Calu3 (cell line): Measurements from ENCODE around the gene OR2A14. TPM values are rescaled to one million over a fixed set of nuclear protein-coding genes. Genes with fewer than 3 reads are reported as not detected.

Experiments
- BruUV-seq: library from RNA; stranded (reverse); fragments of 400-500 nt; replicated peaks from 2 replicates; lab custom pipeline; 2021; lab: Mats Ljungman, UMichigan
- CTCF ChIA-PET: fragments of 300-600 bp; sonication (Branson Sonifier 250); formaldehyde crosslinking; loops from one replicate; lab custom pipeline; 2022; ENCODE audit warnings: antibody characterized with exemption; lab: Charles Lee
- DNase-seq: peaks from one replicate; pipeline ENCODE4 v3.0.0; 2022
- H3K27ac Mint-ChIP-seq: one replicate; pipeline ENCODE4 v1.8.0; 2022; ENCODE audit warnings: mixed read lengths; ENCODE audit not compliant: unreplicated experiment
- H3K27me3 Mint-ChIP-seq: one replicate; pipeline ENCODE4 v1.8.0; 2022; ENCODE audit warnings: mixed read lengths; ENCODE audit not compliant: unreplicated experiment
- H3K36me3 Mint-ChIP-seq: one replicate; pipeline ENCODE4 v1.8.0; 2022; ENCODE audit warnings: mild to moderate bottlenecking, moderate library complexity, mixed read lengths; ENCODE audit not compliant: insufficient read depth, unreplicated experiment
- H3K4me1 Mint-ChIP-seq: one replicate; pipeline ENCODE4 v1.8.0; 2022; ENCODE audit warnings: mild to moderate bottlenecking, low read depth, mixed read lengths; ENCODE audit not compliant: unreplicated experiment
- H3K4me3 Mint-ChIP-seq: one replicate; pipeline ENCODE4 v1.8.0; 2022; ENCODE audit warnings: mild to moderate bottlenecking, low read depth, moderate library complexity, mixed read lengths; ENCODE audit not compliant: unreplicated experiment
- H3K9me3 Mint-ChIP-seq: one replicate; pipeline ENCODE4 v1.8.0; 2022; ENCODE audit warnings: low read depth, mixed read lengths; ENCODE audit not compliant: unreplicated experiment
- CTCF ChIP-seq: fragments of 200-600 bp; IDR thresholded peaks from one replicate; pipeline ENCODE4 v1.8.0; 2022; ENCODE audit warnings: antibody characterized with exemption; ENCODE audit not compliant: unreplicated experiment
- intact Hi-C: fragments of 100-400 bp; cut with micrococcal nuclease; formaldehyde crosslinking; loops from one replicate; pipeline ENCODE4 v1.10.0; 2022; ENCODE audit not compliant: unreplicated experiment
- total RNA-seq: library from RNA; stranded (reverse); gene quantifications from 2 replicates; pipeline ENCODE4 v1.2.3, GENCODE V29; 2022

Gene OR2A14
- total RNA-seq, 1 experiment from 2014 or later = not detected

GRCh38 chr7:144132262-144132661, 9.3 kb downstream of the OR2A14 start:
- Mint-ChIP-seq H3K4me3 (no peak overlapping the region), H3K36me3 (no peaks in the 10 kb centered on the region), H3K27ac (no peak overlapping the region), H3K4me1 (no peaks in the 10 kb centered on the region), H3K9me3 (no peaks in the 10 kb centered on the region), H3K27me3 (no peaks in the 10 kb centered on the region)
- CTCF ChIA-PET = no interaction called here
- intact Hi-C loops = no loop called here
- TF ChIP-seq CTCF = no peak
- BruUV-seq = no TSS peak
- DNase-seq = no peak

GRCh38 chr7:144133307-144133706, 10.3 kb downstream of the OR2A14 start:
- Mint-ChIP-seq H3K9me3 (no peaks in the 10 kb centered on the region), H3K27me3 (no peaks in the 10 kb centered on the region), H3K36me3 (no peaks in the 10 kb centered on the region), H3K4me1 (no peaks in the 10 kb centered on the region), H3K27ac (no peak overlapping the region), H3K4me3 (no peak overlapping the region)
- CTCF ChIA-PET = no interaction called here
- no peak for TF ChIP-seq CTCF
- BruUV-seq = no TSS peak
- intact Hi-C loops = no loop called here
- no peak for DNase-seq

GRCh38 chr7:144134116-144134515, 11.1 kb downstream of the OR2A14 start:
- Mint-ChIP-seq H3K27me3 (no peaks in the 10 kb centered on the region), H3K4me3 (no peak overlapping the region), H3K4me1 (no peaks in the 10 kb centered on the region), H3K36me3 (no peaks in the 10 kb centered on the region), H3K27ac (no peak overlapping the region), H3K9me3 (no peaks in the 10 kb centered on the region)
- CTCF ChIA-PET = no interaction called here
- intact Hi-C loops = no loop called here
- BruUV-seq = no TSS peak
- no peak for TF ChIP-seq CTCF
- no peak for DNase-seq

GRCh38 chr7:144137501-144137900, 14.5 kb downstream of the OR2A14 start:
- Mint-ChIP-seq H3K27me3 (no peaks in the 10 kb centered on the region), H3K4me3 (no peak overlapping the region), H3K9me3 (peaks cover 2% of the 10 kb centered on the region), H3K36me3 (no peaks in the 10 kb centered on the region), H3K4me1 (no peaks in the 10 kb centered on the region), H3K27ac (no peak overlapping the region)
- DNase-seq = no peak
- CTCF ChIA-PET = no interaction called here
- no peak for TF ChIP-seq CTCF
- BruUV-seq = no TSS peak
- intact Hi-C loops = no loop called here

GRCh38 chr7:144142187-144142586, 19.2 kb downstream of the OR2A14 start:
- TF ChIP-seq CTCF = no peak
- no peaks in the 10 kb centered on the region for H3K4me1 Mint-ChIP-seq
- CTCF ChIA-PET = no interaction called here
- no peak overlapping the region for H3K27ac Mint-ChIP-seq
- intact Hi-C loops = no loop called here
- no peaks in the 10 kb centered on the region for H3K27me3 Mint-ChIP-seq
- H3K4me3 Mint-ChIP-seq = no peak overlapping the region
- no peak for DNase-seq
- BruUV-seq = no TSS peak
- no peaks in the 10 kb centered on the region for H3K36me3 Mint-ChIP-seq
- H3K9me3 Mint-ChIP-seq = peaks cover 2% of the 10 kb centered on the region
